Measurements from ENCODE around the gene MGME1. TPM values are rescaled to one million over a fixed set of nuclear protein-coding genes. Genes with fewer than 3 reads are reported as not detected.

The MGME1 gene
- total and polyA plus RNA-seq, 9 of the 15 experiments (the other 6 are each of a cell fraction or from before 2014, with no cell fraction given): 13.4 to 45.1 (median 30.6) TPM

DNA sequence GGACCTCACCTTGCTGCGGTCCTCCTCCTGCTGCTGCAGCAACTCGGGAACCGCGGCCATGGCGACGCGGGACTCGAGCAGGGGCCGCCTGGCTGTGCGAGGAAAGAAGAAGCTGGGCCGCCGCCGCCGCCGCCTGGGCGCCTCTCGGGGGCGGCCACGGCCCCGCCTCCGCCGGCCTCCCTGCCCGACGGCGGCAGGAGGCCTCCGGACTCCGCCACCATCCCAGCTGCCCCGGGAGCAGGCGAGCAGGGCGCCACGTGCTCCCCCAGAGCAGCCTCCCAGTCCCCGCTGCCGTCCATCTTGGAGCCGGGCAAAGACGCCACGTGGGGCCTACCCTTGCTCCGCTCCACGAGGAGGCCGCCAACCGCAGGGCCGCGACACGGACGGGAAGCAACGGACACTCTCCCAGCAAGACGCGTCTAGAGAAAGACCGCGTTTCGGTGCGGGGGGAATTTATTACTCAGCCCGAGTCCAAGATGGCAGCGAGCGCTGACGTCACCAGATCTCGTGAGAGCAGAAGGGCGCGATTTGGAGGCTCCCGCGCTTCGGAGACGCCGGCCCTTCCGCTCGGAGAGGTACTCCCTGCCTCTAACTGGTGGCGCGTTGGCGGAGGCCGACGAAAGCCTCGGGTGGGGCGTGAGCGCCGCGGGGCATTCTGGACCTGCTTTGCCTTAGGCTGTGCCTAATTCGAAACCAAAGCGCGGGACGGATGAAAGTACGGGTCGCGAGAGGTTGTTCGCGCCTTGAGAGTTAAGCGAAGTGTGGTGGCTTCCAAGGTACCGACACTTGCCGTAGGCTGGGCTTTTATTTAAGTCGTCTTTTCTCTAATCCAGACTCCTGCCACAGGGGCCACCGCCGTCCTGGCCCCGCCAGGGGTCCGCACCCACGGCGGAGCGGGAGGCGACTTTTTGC lies at the start of gene MGME1, which contains the start of gene SNX5 (continued):
- TF ChIP-seq PURB (CRISPR knock-in tag; IDR thresholded peaks at IDR 0.05; ENCODE audit: low read depth): no peak
- TF ChIP-seq RBBP5 (IDR thresholded peaks at IDR 0.05; ENCODE audit: borderline replicate concordance, insufficient read depth, low read length, poor library complexity, severe bottlenecking): peak; percentile 66
- peak; percentile 23; the same call in 1 of the 2 replicates for TF ChIP-seq EP300 (IDR thresholded peaks at IDR 0.05; ENCODE audit: low read length)
- TF ChIP-seq, protein P1, sequence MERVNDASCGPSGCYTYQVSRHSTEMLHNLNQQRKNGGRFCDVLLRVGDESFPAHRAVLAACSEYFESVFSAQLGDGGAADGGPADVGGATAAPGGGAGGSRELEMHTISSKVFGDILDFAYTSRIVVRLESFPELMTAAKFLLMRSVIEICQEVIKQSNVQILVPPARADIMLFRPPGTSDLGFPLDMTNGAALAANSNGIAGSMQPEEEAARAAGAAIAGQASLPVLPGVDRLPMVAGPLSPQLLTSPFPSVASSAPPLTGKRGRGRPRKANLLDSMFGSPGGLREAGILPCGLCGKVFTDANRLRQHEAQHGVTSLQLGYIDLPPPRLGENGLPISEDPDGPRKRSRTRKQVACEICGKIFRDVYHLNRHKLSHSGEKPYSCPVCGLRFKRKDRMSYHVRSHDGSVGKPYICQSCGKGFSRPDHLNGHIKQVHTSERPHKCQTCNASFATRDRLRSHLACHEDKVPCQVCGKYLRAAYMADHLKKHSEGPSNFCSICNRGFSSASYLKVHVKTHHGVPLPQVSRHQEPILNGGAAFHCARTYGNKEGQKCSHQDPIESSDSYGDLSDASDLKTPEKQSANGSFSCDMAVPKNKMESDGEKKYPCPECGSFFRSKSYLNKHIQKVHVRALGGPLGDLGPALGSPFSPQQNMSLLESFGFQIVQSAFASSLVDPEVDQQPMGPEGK (CRISPR knock-in tag; IDR thresholded peaks at IDR 0.05; ENCODE audit: borderline replicate concordance): no peak
- TF ChIP-seq, protein P2, sequence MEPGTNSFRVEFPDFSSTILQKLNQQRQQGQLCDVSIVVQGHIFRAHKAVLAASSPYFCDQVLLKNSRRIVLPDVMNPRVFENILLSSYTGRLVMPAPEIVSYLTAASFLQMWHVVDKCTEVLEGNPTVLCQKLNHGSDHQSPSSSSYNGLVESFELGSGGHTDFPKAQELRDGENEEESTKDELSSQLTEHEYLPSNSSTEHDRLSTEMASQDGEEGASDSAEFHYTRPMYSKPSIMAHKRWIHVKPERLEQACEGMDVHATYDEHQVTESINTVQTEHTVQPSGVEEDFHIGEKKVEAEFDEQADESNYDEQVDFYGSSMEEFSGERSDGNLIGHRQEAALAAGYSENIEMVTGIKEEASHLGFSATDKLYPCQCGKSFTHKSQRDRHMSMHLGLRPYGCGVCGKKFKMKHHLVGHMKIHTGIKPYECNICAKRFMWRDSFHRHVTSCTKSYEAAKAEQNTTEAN (CRISPR knock-in tag; IDR thresholded peaks at IDR 0.05): no peak
- TF ChIP-seq ELF4 (CRISPR knock-in tag; IDR thresholded peaks at IDR 0.05): no peak
- TF ChIP-seq, protein P3, sequence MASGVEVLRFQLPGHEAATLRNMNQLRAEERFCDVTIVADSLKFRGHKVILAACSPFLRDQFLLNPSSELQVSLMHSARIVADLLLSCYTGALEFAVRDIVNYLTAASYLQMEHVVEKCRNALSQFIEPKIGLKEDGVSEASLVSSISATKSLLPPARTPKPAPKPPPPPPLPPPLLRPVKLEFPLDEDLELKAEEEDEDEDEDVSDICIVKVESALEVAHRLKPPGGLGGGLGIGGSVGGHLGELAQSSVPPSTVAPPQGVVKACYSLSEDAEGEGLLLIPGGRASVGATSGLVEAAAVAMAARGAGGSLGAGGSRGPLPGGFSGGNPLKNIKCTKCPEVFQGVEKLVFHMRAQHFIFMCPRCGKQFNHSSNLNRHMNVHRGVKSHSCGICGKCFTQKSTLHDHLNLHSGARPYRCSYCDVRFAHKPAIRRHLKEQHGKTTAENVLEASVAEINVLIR (CRISPR knock-in tag; IDR thresholded peaks at IDR 0.05): peak; percentile 90
- no peak for TF ChIP-seq ZNF253 (CRISPR knock-in tag; conservative IDR thresholded peaks at IDR 0.05)
- no peak for TF ChIP-seq ZNF354B (CRISPR knock-in tag; IDR thresholded peaks at IDR 0.05)
- no peak for TF ChIP-seq SLC30A9 (CRISPR knock-in tag; IDR thresholded peaks at IDR 0.05)
- TF ChIP-seq ATF1 (CRISPR knock-in tag; IDR thresholded peaks at IDR 0.05): peak; percentile 81
- peak; percentile 99 for TF ChIP-seq ATF1 (tag; IDR thresholded peaks at IDR 0.05)
- no peak for TF ChIP-seq PHB (CRISPR knock-in tag; IDR thresholded peaks at IDR 0.05)
- no peak for TF ChIP-seq BDP1 (IDR thresholded peaks at IDR 0.05; ENCODE audit: insufficient read depth, insufficient read length)
- TF ChIP-seq, protein P4, sequence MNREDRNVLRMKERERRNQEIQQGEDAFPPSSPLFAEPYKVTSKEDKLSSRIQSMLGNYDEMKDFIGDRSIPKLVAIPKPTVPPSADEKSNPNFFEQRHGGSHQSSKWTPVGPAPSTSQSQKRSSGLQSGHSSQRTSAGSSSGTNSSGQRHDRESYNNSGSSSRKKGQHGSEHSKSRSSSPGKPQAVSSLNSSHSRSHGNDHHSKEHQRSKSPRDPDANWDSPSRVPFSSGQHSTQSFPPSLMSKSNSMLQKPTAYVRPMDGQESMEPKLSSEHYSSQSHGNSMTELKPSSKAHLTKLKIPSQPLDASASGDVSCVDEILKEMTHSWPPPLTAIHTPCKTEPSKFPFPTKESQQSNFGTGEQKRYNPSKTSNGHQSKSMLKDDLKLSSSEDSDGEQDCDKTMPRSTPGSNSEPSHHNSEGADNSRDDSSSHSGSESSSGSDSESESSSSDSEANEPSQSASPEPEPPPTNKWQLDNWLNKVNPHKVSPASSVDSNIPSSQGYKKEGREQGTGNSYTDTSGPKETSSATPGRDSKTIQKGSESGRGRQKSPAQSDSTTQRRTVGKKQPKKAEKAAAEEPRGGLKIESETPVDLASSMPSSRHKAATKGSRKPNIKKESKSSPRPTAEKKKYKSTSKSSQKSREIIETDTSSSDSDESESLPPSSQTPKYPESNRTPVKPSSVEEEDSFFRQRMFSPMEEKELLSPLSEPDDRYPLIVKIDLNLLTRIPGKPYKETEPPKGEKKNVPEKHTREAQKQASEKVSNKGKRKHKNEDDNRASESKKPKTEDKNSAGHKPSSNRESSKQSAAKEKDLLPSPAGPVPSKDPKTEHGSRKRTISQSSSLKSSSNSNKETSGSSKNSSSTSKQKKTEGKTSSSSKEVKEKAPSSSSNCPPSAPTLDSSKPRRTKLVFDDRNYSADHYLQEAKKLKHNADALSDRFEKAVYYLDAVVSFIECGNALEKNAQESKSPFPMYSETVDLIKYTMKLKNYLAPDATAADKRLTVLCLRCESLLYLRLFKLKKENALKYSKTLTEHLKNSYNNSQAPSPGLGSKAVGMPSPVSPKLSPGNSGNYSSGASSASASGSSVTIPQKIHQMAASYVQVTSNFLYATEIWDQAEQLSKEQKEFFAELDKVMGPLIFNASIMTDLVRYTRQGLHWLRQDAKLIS (CRISPR knock-in tag; IDR thresholded peaks at IDR 0.05): peak; percentile 84
- no peak; the same call in 1 of the 2 replicates for TF ChIP-seq ELF1 (tag; IDR thresholded peaks at IDR 0.05)
- peak; percentile 79 for TF ChIP-seq TAF1 (IDR thresholded peaks at IDR 0.05; ENCODE audit: control insufficient read depth, extremely low read depth, insufficient read depth, low read length, severe bottlenecking)
- TF ChIP-seq CREBBP (IDR thresholded peaks at IDR 0.05; ENCODE audit: low read depth, low read length): no peak
- no peak for TF ChIP-seq CHD4 (IDR thresholded peaks at IDR 0.05; ENCODE audit: insufficient read depth, insufficient replicate concordance, low read depth, low read length, poor library complexity, severe bottlenecking)
